ENCODE data around the gene ARPC5.

Gene ARPC5

GRCh38 chr1:183580281-183580682, 55.3 kb downstream of the ARPC5 start:
- no peak overlapping the region for H3K4me2 ChIP-seq (ENCODE audit: low read length)
- H2BK12ac ChIP-seq (ENCODE audit: low read length): no peak overlapping the region
- no peak overlapping the region for H4K12ac ChIP-seq (ENCODE audit: low read depth, low read length)
- H2BK120ac ChIP-seq (ENCODE audit: insufficient read depth, low read length, poor library complexity): no peak overlapping the region
- H3K4ac ChIP-seq (ENCODE audit: low read depth, low read length): no peak overlapping the region
- H3K9ac ChIP-seq (ENCODE audit: low read length): no peak overlapping the region
- H3K36me3 ChIP-seq (ENCODE audit: control insufficient read depth in 1 of 2, insufficient read depth in 2 of 2, low read length in 2 of 2): no peaks in the 10 kb centered on the region
- no peak overlapping the region for H3K18ac ChIP-seq (ENCODE audit: low read length)
- H3K4me1 ChIP-seq (ENCODE audit: control insufficient read depth in 1 of 2, insufficient read depth in 2 of 2, low read length in 2 of 2): no peaks in the 10 kb centered on the region
- WGBS (ENCODE audit: extremely low coverage, insufficient coverage, insufficient read length): no CpG with 5 or more reads among the region's 8 CpGs
- H3K14ac ChIP-seq (ENCODE audit: low read length): no peak overlapping the region
- no peaks in the 10 kb centered on the region for H3K27me3 ChIP-seq (ENCODE audit: insufficient read depth, low read length)
- no peak overlapping the region for H4K91ac ChIP-seq (ENCODE audit: low read depth, low read length)
- no peak overlapping the region for H2AFZ ChIP-seq (ENCODE audit: insufficient read depth, low read length, poor library complexity)
- no peak overlapping the region for H2BK5ac ChIP-seq (ENCODE audit: low read depth, low read length, poor library complexity)
- DNase-seq: peak in 1 of 2 donors; percentile 15
- H3K79me1 ChIP-seq (ENCODE audit: low read length): no peaks in the 10 kb centered on the region
- H4K8ac ChIP-seq (ENCODE audit: low read depth, low read length): no peak overlapping the region
- H3K23ac ChIP-seq (ENCODE audit: low read length): no peak overlapping the region
- no peak overlapping the region for H3K4me3 ChIP-seq (ENCODE audit: low read depth, low read length)
- H3K27ac ChIP-seq (ENCODE audit: low read depth, low read length): no peak overlapping the region
- H2AK5ac ChIP-seq (ENCODE audit: low read length): no peak overlapping the region
- no peaks in the 10 kb centered on the region for H3K79me2 ChIP-seq (ENCODE audit: control insufficient read depth, insufficient read depth, low read length, poor library complexity)
- no peaks in the 10 kb centered on the region for H3K9me3 ChIP-seq (ENCODE audit: insufficient read depth, low read depth, low read length)

GRCh38 chr1:183578856-183579255, 56.7 kb downstream of the ARPC5 start:
- no peak overlapping the region for H3K27ac ChIP-seq (ENCODE audit: low read depth, low read length)
- no peaks in the 10 kb centered on the region for H3K27me3 ChIP-seq (ENCODE audit: insufficient read depth, low read length)
- no peaks in the 10 kb centered on the region for H3K79me2 ChIP-seq (ENCODE audit: control insufficient read depth, insufficient read depth, low read length, poor library complexity)
- no CpG with 5 or more reads among the region's 2 CpGs for WGBS (ENCODE audit: extremely low coverage, insufficient coverage, insufficient read length)
- peak in 1 of 2 donors; percentile 38 for DNase-seq
- H3K79me1 ChIP-seq (ENCODE audit: low read length): no peaks in the 10 kb centered on the region
- H4K8ac ChIP-seq (ENCODE audit: low read depth, low read length): no peak overlapping the region
- H3K18ac ChIP-seq (ENCODE audit: low read length): no peak overlapping the region
- no peak overlapping the region for H2BK12ac ChIP-seq (ENCODE audit: low read length)
- H4K91ac ChIP-seq (ENCODE audit: low read depth, low read length): no peak overlapping the region
- no peaks in the 10 kb centered on the region for H3K4me1 ChIP-seq (ENCODE audit: control insufficient read depth in 1 of 2, insufficient read depth in 2 of 2, low read length in 2 of 2)
- no peak overlapping the region for H2BK5ac ChIP-seq (ENCODE audit: low read depth, low read length, poor library complexity)
- H3K9me3 ChIP-seq (ENCODE audit: insufficient read depth, low read depth, low read length): no peaks in the 10 kb centered on the region
- H3K4me2 ChIP-seq (ENCODE audit: low read length): no peak overlapping the region
- H3K36me3 ChIP-seq (ENCODE audit: control insufficient read depth in 1 of 2, insufficient read depth in 2 of 2, low read length in 2 of 2): no peaks in the 10 kb centered on the region
- H3K14ac ChIP-seq (ENCODE audit: low read length): no peak overlapping the region
- H4K12ac ChIP-seq (ENCODE audit: low read depth, low read length): no peak overlapping the region
- no peak overlapping the region for H3K9ac ChIP-seq (ENCODE audit: low read length)
- no peak overlapping the region for H2AFZ ChIP-seq (ENCODE audit: insufficient read depth, low read length, poor library complexity)
- no peak overlapping the region for H2AK5ac ChIP-seq (ENCODE audit: low read length)
- H3K23ac ChIP-seq (ENCODE audit: low read length): no peak overlapping the region
- H2BK120ac ChIP-seq (ENCODE audit: insufficient read depth, low read length, poor library complexity): no peak overlapping the region
- no peak overlapping the region for H3K4ac ChIP-seq (ENCODE audit: low read depth, low read length)
- H3K4me3 ChIP-seq (ENCODE audit: low read depth, low read length): no peak overlapping the region

- no peak overlapping the region for H4K12ac ChIP-seq (ENCODE audit: low read depth, low read length)
- no peak overlapping the region for H2BK5ac ChIP-seq (ENCODE audit: low read depth, low read length, poor library complexity)
- H3K79me1 ChIP-seq (ENCODE audit: low read length): no peaks in the 10 kb centered on the region
- no peak overlapping the region for H3K4ac ChIP-seq (ENCODE audit: low read depth, low read length)
- no peak overlapping the region for H3K4me2 ChIP-seq (ENCODE audit: low read length)
- no peak overlapping the region for H2BK12ac ChIP-seq (ENCODE audit: low read length)
- H3K27me3 ChIP-seq (ENCODE audit: insufficient read depth, low read length): no peaks in the 10 kb centered on the region
- no peak overlapping the region for H2AFZ ChIP-seq (ENCODE audit: insufficient read depth, low read length, poor library complexity)
- no peak overlapping the region for H3K18ac ChIP-seq (ENCODE audit: low read length)
- no peak overlapping the region for H4K8ac ChIP-seq (ENCODE audit: low read depth, low read length)
- no peaks in the 10 kb centered on the region for H3K79me2 ChIP-seq (ENCODE audit: control insufficient read depth, insufficient read depth, low read length, poor library complexity)
- WGBS (ENCODE audit: extremely low coverage, insufficient coverage, insufficient read length): no CpG with 5 or more reads among the region's 7 CpGs
- no peak overlapping the region for H3K23ac ChIP-seq (ENCODE audit: low read length)
- no peaks in the 10 kb centered on the region for H3K36me3 ChIP-seq (ENCODE audit: control insufficient read depth in 1 of 2, insufficient read depth in 2 of 2, low read length in 2 of 2)
- no peak for DNase-seq
- no peak overlapping the region for H3K14ac ChIP-seq (ENCODE audit: low read length)
- H2AK5ac ChIP-seq (ENCODE audit: low read length): no peak overlapping the region
- no peak overlapping the region for H4K91ac ChIP-seq (ENCODE audit: low read depth, low read length)
- H3K9me3 ChIP-seq (ENCODE audit: insufficient read depth, low read depth, low read length): no peaks in the 10 kb centered on the region
- H2BK120ac ChIP-seq (ENCODE audit: insufficient read depth, low read length, poor library complexity): no peak overlapping the region
- no peak overlapping the region for H3K9ac ChIP-seq (ENCODE audit: low read length)
- H3K4me1 ChIP-seq (ENCODE audit: control insufficient read depth in 1 of 2, insufficient read depth in 2 of 2, low read length in 2 of 2): no peaks in the 10 kb centered on the region
- H3K27ac ChIP-seq (ENCODE audit: low read depth, low read length): no peak overlapping the region
- no peak overlapping the region for H3K4me3 ChIP-seq (ENCODE audit: low read depth, low read length)
These were observed 57.6 kb downstream of the ARPC5 start for GRCh38 chr1:183577897-183578465.

- Histone ChIP-seq H3K79me2 (ENCODE audit: control insufficient read depth, insufficient read depth, low read length, poor library complexity) (no peaks in the 10 kb centered on the region), H3K4me2 (ENCODE audit: low read length) (no peak overlapping the region), H3K4ac (ENCODE audit: low read depth, low read length) (no peak overlapping the region), H2BK120ac (ENCODE audit: insufficient read depth, low read length, poor library complexity) (no peak overlapping the region), H4K8ac (ENCODE audit: low read depth, low read length) (no peak overlapping the region), H4K91ac (ENCODE audit: low read depth, low read length) (no peak overlapping the region), H3K23ac (ENCODE audit: low read length) (no peak overlapping the region), H3K27me3 (ENCODE audit: insufficient read depth, low read length) (no peaks in the 10 kb centered on the region), H2AK5ac (ENCODE audit: low read length) (no peak overlapping the region), H3K9me3 (ENCODE audit: insufficient read depth, low read depth, low read length) (no peaks in the 10 kb centered on the region), H2AFZ (ENCODE audit: insufficient read depth, low read length, poor library complexity) (no peak overlapping the region), H3K79me1 (ENCODE audit: low read length) (no peaks in the 10 kb centered on the region), H3K4me1 (ENCODE audit: control insufficient read depth in 1 of 2, insufficient read depth in 2 of 2, low read length in 2 of 2) (no peaks in the 10 kb centered on the region), H3K36me3 (ENCODE audit: control insufficient read depth in 1 of 2, insufficient read depth in 2 of 2, low read length in 2 of 2) (no peaks in the 10 kb centered on the region), H3K18ac (ENCODE audit: low read length) (no peak overlapping the region), H2BK12ac (ENCODE audit: low read length) (no peak overlapping the region), H3K9ac (ENCODE audit: low read length) (no peak overlapping the region), H4K12ac (ENCODE audit: low read depth, low read length) (no peak overlapping the region), H3K4me3 (ENCODE audit: low read depth, low read length) (no peak overlapping the region), H2BK5ac (ENCODE audit: low read depth, low read length, poor library complexity) (no peak overlapping the region), H3K27ac (ENCODE audit: low read depth, low read length) (no peak overlapping the region), H3K14ac (ENCODE audit: low read length) (no peak overlapping the region)
- WGBS (ENCODE audit: extremely low coverage, insufficient coverage, insufficient read length): no CpG with 5 or more reads among the region's 8 CpGs
- DNase-seq: no peak
These were observed 59.0 kb downstream of the ARPC5 start for GRCh38 chr1:183576537-183576936.

All from trophoblast cell (in vitro differentiated cells and primary cell).